Measurements from ENCODE around the gene TMEM145.

DNA sequence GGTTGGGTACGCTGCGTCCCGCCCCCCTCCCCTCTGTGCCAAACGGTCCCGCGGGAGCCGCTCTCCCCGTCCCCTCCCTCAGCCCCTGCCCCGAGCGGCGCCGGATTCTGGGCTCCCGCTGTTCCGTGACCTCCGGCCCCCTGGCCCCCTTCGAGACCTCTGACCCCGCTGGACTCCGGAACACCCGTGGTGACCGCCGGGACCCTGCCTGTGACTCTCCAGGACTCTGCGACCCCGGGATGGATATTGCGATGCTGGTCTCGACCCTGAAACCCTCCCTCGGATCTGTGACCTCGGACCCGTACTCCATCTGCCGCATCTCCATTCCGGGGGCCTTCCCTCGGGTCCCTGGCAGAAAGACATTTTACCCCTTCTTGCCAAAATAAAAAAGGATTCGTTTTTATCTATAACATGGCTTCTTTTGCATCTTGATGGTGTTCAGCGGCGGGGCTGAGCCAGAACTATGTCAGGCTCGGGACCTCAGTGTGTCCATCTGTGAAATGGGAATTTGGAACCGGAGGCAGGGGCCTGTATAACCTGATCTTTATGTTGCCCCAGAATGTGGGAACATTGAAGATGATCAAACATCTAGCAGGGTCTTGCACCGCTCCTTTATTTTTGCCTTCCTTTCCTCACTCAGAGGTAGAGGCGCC is 11.7 kb downstream of the TMEM145 start:
- TF ChIP-seq CTCF (conservative IDR thresholded peaks at IDR 0.05 in 1 of 2, IDR thresholded peaks at IDR 0.05 in 1 of 2; ENCODE audit: low read depth in 1 of 2, low read length in 2 of 2) (peak in 1 of 2 donors; percentile 95), EZH2 (IDR thresholded peaks at IDR 0.05; ENCODE audit: low read length, missing control alignments) (no peak)

Data from fibroblast of lung (primary cell).